IPS-15b (cell line): Measurements from ENCODE around the gene LYST.

Experiments
- H3K27me3 ChIP-seq: one replicate; pipeline ENCODE4 v1.6.1; 2013; ENCODE audit warnings: low read length; ENCODE audit not compliant: control insufficient read depth, insufficient read depth
- H3K36me3 ChIP-seq: one replicate; pipeline ENCODE4 v1.6.1; 2013; ENCODE audit warnings: low read length; ENCODE audit not compliant: control insufficient read depth, insufficient read depth
- H3K4me1 ChIP-seq: one replicate; pipeline ENCODE4 v1.6.1; 2013; ENCODE audit warnings: mild to moderate bottlenecking, low read length; ENCODE audit not compliant: control insufficient read depth, insufficient read depth
- H3K4me3 ChIP-seq: one replicate; pipeline ENCODE4 v1.5.1; 2013; ENCODE audit warnings: low read depth, low read length
- H3K9ac ChIP-seq: one replicate; pipeline ENCODE4 v1.6.1; 2013; ENCODE audit warnings: low read depth, mild to moderate bottlenecking, low read length
- H3K9me3 ChIP-seq: one replicate; pipeline ENCODE4 v1.6.1; 2013; ENCODE audit warnings: mild to moderate bottlenecking, low read length; ENCODE audit not compliant: control insufficient read depth, insufficient read depth

The LYST gene

DNA sequence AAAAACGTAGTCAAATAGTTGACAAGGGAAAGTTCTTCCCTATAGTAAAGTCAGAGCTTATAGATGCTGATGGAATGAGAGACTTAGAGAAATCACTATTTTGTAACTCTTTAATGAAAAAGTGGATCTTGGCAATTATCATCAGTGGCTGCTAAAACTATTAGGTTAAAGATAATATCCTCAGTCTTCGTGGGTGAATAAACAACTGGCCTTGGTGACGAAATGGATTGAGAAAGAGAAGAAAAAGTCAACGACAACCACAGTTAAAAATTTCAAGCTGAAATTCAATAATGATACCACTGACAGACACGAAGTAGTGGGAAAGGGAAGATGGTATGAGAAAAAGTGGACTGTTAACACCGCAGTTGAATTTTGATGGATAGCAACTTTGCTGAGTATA is 127.1 kb downstream of the LYST start:
- Histone ChIP-seq H3K4me1 (no peaks in the 10 kb centered on the region), H3K27me3 (no peaks in the 10 kb centered on the region), H3K4me3 (no peak overlapping the region), H3K36me3 (no peaks in the 10 kb centered on the region), H3K9me3 (no peaks in the 10 kb centered on the region), H3K9ac (no peak overlapping the region)

DNA sequence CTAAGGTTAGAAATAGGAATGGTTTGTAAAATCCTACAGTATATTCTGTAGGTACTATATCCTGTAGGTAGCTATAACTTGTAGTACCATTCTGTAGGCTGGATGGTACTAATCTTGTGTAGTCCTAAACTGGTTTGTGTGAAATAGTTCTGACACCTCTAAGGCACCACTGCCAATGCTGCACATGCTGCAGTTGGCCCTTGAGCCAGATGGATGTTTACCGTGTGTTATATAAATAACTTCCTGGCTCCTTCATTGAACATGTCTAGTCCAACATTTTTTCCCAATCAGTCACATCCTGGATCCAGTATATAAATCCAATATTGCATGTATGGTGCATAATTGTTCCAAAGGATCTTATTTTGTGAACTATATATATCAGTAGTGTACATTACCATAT is 127.6 kb downstream of the LYST start:
- no peak overlapping the region for H3K9ac ChIP-seq
- H3K36me3 ChIP-seq = no peaks in the 10 kb centered on the region
- no peaks in the 10 kb centered on the region for H3K9me3 ChIP-seq
- no peaks in the 10 kb centered on the region for H3K27me3 ChIP-seq
- H3K4me1 ChIP-seq = no peaks in the 10 kb centered on the region
- no peak overlapping the region for H3K4me3 ChIP-seq

DNA sequence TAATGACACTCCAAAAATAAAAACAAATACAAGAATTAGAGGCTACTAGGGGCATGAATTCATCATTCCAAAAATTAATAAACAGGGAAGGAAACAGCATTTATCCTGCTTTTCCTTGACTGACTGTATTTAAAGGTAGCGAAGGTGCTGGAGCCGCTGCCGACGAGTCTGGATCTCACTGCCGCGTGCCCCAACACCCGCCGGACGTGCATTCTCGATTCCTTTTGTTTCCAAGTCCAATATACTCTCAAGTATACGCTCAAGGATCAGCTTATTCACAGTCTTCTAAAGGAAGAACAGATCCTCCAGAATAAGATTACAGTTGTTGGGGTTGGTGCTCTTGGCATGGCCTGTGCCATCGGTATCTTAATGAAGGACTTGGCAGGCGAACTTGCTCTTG is 129.0 kb downstream of the LYST start:
- H3K36me3 ChIP-seq = no peaks in the 10 kb centered on the region
- H3K9me3 ChIP-seq = no peaks in the 10 kb centered on the region
- no peak overlapping the region for H3K4me3 ChIP-seq
- H3K27me3 ChIP-seq = no peaks in the 10 kb centered on the region
- H3K4me1 ChIP-seq = no peaks in the 10 kb centered on the region
- no peak overlapping the region for H3K9ac ChIP-seq

DNA sequence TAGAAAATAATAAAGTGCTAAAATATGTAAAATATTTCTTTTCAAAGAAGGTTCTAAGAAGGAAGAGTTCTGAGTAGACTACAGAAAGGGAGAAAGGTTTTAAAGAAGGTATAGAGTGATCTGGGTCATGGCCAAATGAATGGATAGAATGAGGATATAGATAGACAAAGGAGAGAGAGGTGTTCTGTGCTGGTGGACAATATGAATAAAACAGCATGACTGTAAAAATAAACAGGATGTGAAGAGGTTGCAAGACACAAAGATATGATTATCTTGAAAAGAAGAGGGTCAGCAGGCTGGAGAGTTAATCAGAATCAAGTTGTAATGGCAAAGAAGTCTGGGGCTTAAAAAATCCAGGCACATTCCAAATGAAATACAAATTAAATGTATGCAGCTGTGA is 130.4 kb downstream of the LYST start:
- H3K9me3 ChIP-seq = no peaks in the 10 kb centered on the region
- no peaks in the 10 kb centered on the region for H3K36me3 ChIP-seq
- H3K27me3 ChIP-seq = no peaks in the 10 kb centered on the region
- no peak overlapping the region for H3K9ac ChIP-seq
- H3K4me1 ChIP-seq = no peaks in the 10 kb centered on the region
- no peak overlapping the region for H3K4me3 ChIP-seq

DNA sequence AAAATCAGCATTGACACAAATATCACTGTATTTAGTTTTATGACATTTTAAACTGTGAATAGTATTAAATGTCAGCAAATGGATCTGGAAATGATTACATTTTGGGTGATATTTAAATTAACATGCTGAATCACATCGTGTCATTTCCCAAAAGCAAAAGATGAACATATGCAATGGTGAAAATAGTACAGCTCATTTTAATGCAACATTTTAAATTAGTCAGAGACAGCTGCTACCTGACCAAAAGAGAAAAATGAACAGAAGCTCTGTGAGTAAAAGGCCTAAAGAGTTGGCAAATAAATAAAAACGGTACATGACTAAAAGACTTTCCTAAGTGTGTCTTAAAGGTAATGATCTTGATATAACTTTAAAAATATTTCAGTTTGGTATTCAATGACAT is 131.1 kb downstream of the LYST start:
- Histone ChIP-seq H3K4me1 (no peaks in the 10 kb centered on the region), H3K4me3 (no peak overlapping the region), H3K9me3 (no peaks in the 10 kb centered on the region), H3K9ac (no peak overlapping the region), H3K27me3 (no peaks in the 10 kb centered on the region), H3K36me3 (no peaks in the 10 kb centered on the region)

DNA sequence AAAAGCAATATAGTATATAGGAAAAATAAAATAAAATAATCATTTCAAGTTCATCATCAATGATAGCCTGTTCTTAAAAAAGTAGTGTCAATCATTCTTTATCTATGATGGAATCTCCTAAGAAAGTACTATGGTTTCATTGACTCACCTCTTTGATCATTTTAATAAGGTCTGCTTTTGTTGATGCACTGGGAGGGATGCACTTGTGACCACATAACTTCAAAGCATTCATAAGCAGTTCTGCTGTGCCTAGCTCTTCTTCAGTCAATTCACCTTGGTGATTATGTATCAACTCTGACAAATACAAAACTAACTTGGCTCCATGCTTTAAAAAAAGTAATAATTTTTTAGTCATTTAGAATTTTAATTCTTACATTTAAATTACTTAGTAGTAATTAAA is 132.4 kb downstream of the LYST start:
- Histone ChIP-seq H3K27me3 (no peaks in the 10 kb centered on the region), H3K9ac (no peak overlapping the region), H3K4me1 (no peaks in the 10 kb centered on the region), H3K4me3 (no peak overlapping the region), H3K9me3 (no peaks in the 10 kb centered on the region), H3K36me3 (no peaks in the 10 kb centered on the region)

DNA sequence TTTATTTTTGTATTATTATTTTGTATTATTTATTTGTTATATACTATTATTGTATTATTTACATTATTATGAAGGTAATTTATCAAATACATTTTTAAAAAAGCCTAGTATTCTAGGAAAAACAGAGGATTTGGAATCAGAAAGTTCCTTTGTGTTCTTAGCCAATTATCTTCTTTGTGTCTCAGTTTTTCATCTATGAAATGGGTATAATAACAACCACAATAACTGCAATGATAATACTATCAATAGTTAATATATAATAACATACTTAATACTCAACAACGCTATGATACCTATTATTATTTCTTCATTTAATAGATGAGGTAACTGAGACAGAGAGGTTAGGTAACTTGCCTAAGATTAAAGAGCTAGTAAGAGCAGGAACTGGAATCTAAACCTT is 136.7 kb downstream of the LYST start:
- H3K9ac ChIP-seq = no peak overlapping the region
- no peak overlapping the region for H3K4me3 ChIP-seq
- no peaks in the 10 kb centered on the region for H3K27me3 ChIP-seq
- H3K9me3 ChIP-seq = no peaks in the 10 kb centered on the region
- H3K4me1 ChIP-seq = no peaks in the 10 kb centered on the region
- no peaks in the 10 kb centered on the region for H3K36me3 ChIP-seq

DNA sequence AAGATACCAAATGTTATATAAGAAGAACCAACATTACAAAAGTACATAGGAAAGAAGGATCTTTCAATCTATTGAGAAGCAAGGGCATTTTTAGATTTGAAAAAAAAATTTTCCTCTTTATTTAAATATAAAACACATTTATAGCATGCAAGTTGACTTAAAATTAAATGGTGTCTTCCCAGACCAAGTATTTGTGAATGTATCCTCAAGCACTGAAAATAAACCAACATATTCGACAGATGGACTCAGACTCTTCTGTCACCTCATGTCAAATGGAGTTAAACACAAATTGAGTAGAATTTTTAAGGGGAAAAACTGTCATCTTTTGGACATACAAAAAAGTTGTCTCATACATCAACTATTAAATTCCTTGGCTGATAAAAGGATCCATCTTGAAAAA is 140.1 kb downstream of the LYST start:
- no peaks in the 10 kb centered on the region for H3K9me3 ChIP-seq
- no peaks in the 10 kb centered on the region for H3K4me1 ChIP-seq
- H3K4me3 ChIP-seq = no peak overlapping the region
- H3K36me3 ChIP-seq = no peaks in the 10 kb centered on the region
- no peak overlapping the region for H3K9ac ChIP-seq
- H3K27me3 ChIP-seq = no peaks in the 10 kb centered on the region

DNA sequence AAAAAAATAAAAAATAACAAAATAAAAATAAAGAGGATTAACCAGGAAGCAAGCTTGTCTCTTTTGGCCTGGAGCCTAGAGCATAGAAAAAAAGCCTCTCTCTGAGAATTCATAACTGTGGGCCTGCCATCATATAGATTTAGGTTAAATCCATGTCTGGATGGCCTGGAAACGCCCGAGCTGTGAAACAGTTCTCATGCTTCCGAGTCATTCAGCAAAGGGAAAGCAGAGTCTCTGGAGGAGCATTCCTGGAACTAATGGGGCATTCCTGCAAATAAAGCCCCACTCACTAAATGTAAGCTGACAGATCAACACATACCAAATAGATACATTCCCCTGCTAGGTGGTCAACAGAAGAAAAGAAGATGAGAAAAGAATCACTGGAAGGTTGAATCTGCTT is 141.3 kb downstream of the LYST start:
- Histone ChIP-seq H3K9ac (no peak overlapping the region), H3K27me3 (no peaks in the 10 kb centered on the region), H3K36me3 (no peaks in the 10 kb centered on the region)

DNA sequence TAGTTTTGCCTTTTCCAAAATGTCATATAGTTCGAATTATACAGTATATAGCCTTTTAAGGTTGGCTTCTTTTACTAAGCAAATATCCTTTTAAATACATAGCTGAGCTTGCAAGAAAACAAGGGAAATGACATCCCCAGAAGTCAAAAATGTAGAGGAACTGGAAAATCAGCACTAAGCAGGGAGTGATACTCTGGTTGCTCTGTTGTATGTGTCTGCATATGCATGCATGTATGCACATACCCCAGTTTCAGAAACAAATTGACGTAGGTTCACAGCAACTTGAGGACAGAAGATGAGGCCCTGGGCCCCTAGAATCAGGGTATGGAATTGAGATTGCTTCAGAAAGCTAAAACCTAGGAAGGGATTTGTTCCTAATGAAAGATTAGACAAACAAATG is 142.0 kb downstream of the LYST start:
- Histone ChIP-seq H3K9ac (no peak overlapping the region), H3K9me3 (no peaks in the 10 kb centered on the region), H3K4me1 (no peaks in the 10 kb centered on the region), H3K27me3 (no peaks in the 10 kb centered on the region), H3K36me3 (no peaks in the 10 kb centered on the region), H3K4me3 (no peak overlapping the region)

More for the DNA sequence above, 141.3 kb downstream of the LYST start:
- H3K4me3 ChIP-seq = no peak overlapping the region
- H3K4me1 ChIP-seq = no peaks in the 10 kb centered on the region
- no peaks in the 10 kb centered on the region for H3K9me3 ChIP-seq

DNA sequence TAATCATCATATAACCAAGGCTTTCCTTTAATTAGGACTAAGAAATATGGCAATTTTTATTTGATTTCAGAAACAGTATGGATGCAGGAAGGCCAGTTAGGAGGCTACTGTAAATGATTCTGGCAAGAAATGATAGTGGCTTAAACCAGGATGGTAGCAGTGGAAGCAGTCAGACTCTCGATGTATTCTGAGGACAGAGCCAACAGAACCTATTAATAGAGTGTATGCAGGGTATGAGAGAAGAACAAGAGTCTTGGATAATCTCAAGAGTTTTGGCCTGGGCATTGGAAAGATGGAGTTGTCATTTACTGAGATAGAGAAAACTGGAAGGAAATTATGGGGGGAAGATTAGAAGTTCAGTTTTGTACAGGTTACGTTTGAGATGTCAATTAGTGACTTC is 143.8 kb downstream of the LYST start:
- Histone ChIP-seq H3K4me1 (no peaks in the 10 kb centered on the region), H3K36me3 (no peaks in the 10 kb centered on the region), H3K9ac (no peak overlapping the region), H3K9me3 (no peaks in the 10 kb centered on the region), H3K27me3 (no peaks in the 10 kb centered on the region), H3K4me3 (no peak overlapping the region)

DNA sequence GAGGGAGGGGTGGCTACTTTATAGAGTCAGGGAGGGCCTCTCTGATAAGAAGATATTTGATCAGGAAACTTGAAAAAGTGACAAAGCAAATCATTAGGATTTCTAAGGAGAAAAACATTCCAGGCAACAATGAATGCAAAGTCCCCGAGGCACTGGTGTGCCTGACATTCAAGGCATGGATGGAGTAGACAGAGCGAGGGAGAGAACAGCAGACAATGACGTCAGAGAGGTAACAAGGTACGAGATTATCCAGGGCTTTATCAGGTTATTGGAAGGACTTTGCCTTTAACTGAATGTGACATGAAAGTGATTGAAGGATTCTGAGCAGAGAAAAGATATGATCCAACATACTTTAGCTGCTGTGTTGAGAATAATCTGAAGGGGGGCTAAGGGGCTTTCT is 144.7 kb downstream of the LYST start:
- Histone ChIP-seq H3K27me3 (no peaks in the 10 kb centered on the region), H3K4me1 (no peaks in the 10 kb centered on the region), H3K9me3 (no peaks in the 10 kb centered on the region), H3K4me3 (no peak overlapping the region), H3K9ac (no peak overlapping the region), H3K36me3 (no peaks in the 10 kb centered on the region)

DNA sequence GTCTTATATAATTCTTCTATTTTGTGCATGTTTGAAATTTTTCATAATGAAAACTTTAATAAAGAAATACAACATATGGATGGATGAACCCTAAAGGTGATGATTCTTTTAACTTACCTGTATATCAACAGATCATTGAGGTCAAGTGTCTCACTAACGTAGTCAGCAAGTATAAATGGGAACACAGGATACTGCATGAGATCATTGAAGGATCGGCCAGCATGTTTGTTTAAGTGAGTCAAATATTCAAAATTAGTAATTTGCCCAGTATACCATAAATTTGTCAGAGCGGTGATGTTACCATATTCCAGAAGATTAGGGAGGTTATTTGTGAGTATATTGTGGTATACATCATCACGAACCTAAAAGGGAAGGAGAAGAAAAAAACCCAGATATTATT is 146.2 kb downstream of the LYST start:
- H3K9me3 ChIP-seq = no peaks in the 10 kb centered on the region
- H3K27me3 ChIP-seq = no peaks in the 10 kb centered on the region
- H3K36me3 ChIP-seq = no peaks in the 10 kb centered on the region
- H3K9ac ChIP-seq = no peak overlapping the region
- no peak overlapping the region for H3K4me3 ChIP-seq
- H3K4me1 ChIP-seq = no peaks in the 10 kb centered on the region
